Heart left ventricle (tissue), 13 donors: Measurements from ENCODE around the gene BICD1.

Source experiments
- CTCF ChIP-seq, 12 donors: fragments of 200-600 bp; sonication (generic) in 4 of 12; IDR thresholded peaks; one replicate each; pipeline versions ENCODE4 v1.5.0 to v1.8.0; 2018 to 2022; ENCODE audit warnings: antibody characterized with exemption in 12 of 12, mild to moderate bottlenecking in 5 of 12
- POLR2A ChIP-seq, 2 donors: fragments of 450-650 bp; IDR thresholded peaks; one replicate each; pipeline ENCODE4 v1.6.1; 2017; ENCODE audit warnings: antibody characterized with exemption in 2 of 2, mild to moderate bottlenecking in 2 of 2, moderate library complexity in 2 of 2
- donor health status: ischemic (EF 13 %, LVEDD 7.1; RV severe dilation, severe dysfunction).
- donor health status: DM: no; HTN: yes; CAD: no.
- donor health status: DM: no; HTN: no; CAD: no.
- donor health status: ischemic (EF 25% LVEDD 6.9; RV normal size, moderate dysfunction).
- donor health status: ischemic (EF 25% LVEDD 5.7; RV mildly dilated, moderate dysfunction).
- donor health status: ischemic (EF 35%, LVEDD 5.7; RV mildly dilated, moderate dysfunction).
- donor health status: nonischemic (EF 11% LVEDD 7.7; RV severe dilation, severe dysfunction).
- donor health status: DM: yes; HTN: yes; CAD: no.
- donor health status: PGD.
- donor health status: ischemic (EF 29% LVEDD 5.4; RV normal size, mild dysfunction).
- donor health status: nonischemic (EF 23%, LVEDD 6.1; RV moderate dilation, normal function).

GRCh38 chr12:32131666-32132065, 25.0 kb downstream of the BICD1 start:
- TF ChIP-seq CTCF (IDR thresholded peaks at IDR 0.05) (no peak), POLR2A (IDR thresholded peaks at IDR 0.05) (no peak)
